ENCODE measurements around the gene PLXNB3. TPM values are rescaled to one million over a fixed set of nuclear protein-coding genes. Genes with fewer than 3 reads are reported as not detected.
A peak's percentile ranks its signal among the peaks of the same experiment; 100 is the strongest.
"Not testable (repeated sequence)": the region's sequence is repeated elsewhere in the genome, so short reads cannot be mapped to it uniquely, and the experiment has no call there.

PLXNB3 gene
- total RNA-seq, 1 donor from 2014 or later = 36.1 TPM

- Histone ChIP-seq H3K27ac (no peak overlapping the region), H3K36me3 (no peaks in the 10 kb centered on the region), H3K27me3 (no peaks in the 10 kb centered on the region), H3K4me1 (peaks cover 5% of the 10 kb centered on the region), H3K4me3 (no peak overlapping the region), H3K9me3 (no peaks in the 10 kb centered on the region)
- intact Hi-C loops (cut with DNase I) = no loop called here
- TF ChIP-seq POLR2AphosphoS5 (IDR thresholded peaks at IDR 0.05; ENCODE audit: insufficient read depth in 1 of 2, low read depth in 1 of 2) = no peak
- no peak for TF ChIP-seq CTCF (IDR thresholded peaks at IDR 0.05)
- no peak for TF ChIP-seq POLR2A (IDR thresholded peaks at IDR 0.05)
- no peak for DNase-seq (ENCODE audit: extremely low spot score in 2 of 2)
Observed at GRCh38 chrX:153739754-153740486, 24.1 kb upstream of the PLXNB3 start.

GRCh38 chrX:153740631-153741222 is 23.3 kb upstream of the PLXNB3 start:
- Histone ChIP-seq H3K36me3 (no peaks in the 10 kb centered on the region), H3K4me3 (no peak overlapping the region), H3K9me3 (no peaks in the 10 kb centered on the region), H3K27me3 (no peaks in the 10 kb centered on the region), H3K4me1 (peaks cover 5% of the 10 kb centered on the region), H3K27ac (no peak overlapping the region)
- intact Hi-C loops (cut with DNase I) = no loop called here
- TF ChIP-seq POLR2AphosphoS5 (IDR thresholded peaks at IDR 0.05; ENCODE audit: insufficient read depth in 1 of 2, low read depth in 1 of 2) (no peak), POLR2A (IDR thresholded peaks at IDR 0.05) (no peak), CTCF (IDR thresholded peaks at IDR 0.05) (no peak)
- DNase-seq (ENCODE audit: extremely low spot score in 2 of 2) = no peak

GRCh38 chrX:153741446-153741845 is 22.6 kb upstream of the PLXNB3 start:
- Histone ChIP-seq H3K27me3 (no peaks in the 10 kb centered on the region), H3K4me1 (peaks cover 5% of the 10 kb centered on the region), H3K4me3 (no peak overlapping the region), H3K27ac (no peak overlapping the region), H3K36me3 (no peaks in the 10 kb centered on the region), H3K9me3 (no peaks in the 10 kb centered on the region)
- DNase-seq (ENCODE audit: extremely low spot score in 2 of 2) = no peak
- intact Hi-C loops (cut with DNase I) = no loop called here
- TF ChIP-seq POLR2AphosphoS5 (IDR thresholded peaks at IDR 0.05; ENCODE audit: insufficient read depth in 1 of 2, low read depth in 1 of 2) = no peak
- TF ChIP-seq CTCF (IDR thresholded peaks at IDR 0.05) = no peak
- no peak for TF ChIP-seq POLR2A (IDR thresholded peaks at IDR 0.05)

- DNase-seq (ENCODE audit: extremely low spot score in 2 of 2); H3K4me1 ChIP-seq; H3K4me3 ChIP-seq; H3K27ac ChIP-seq; intact Hi-C loops (cut with DNase I); H3K27me3 ChIP-seq; H3K36me3 ChIP-seq; H3K9me3 ChIP-seq: not testable (repeated sequence)
Observed at GRCh38 chrX:153742111-153742510, 21.9 kb upstream of the PLXNB3 start.

GRCh38 chrX:153742796-153743467 is 21.1 kb upstream of the PLXNB3 start:
- H3K4me1 ChIP-seq; H3K4me3 ChIP-seq; H3K27me3 ChIP-seq; intact Hi-C loops (cut with DNase I); H3K36me3 ChIP-seq; H3K9me3 ChIP-seq; DNase-seq (ENCODE audit: extremely low spot score in 2 of 2): not testable (repeated sequence)
- peak overlapping the region; percentile 15 for H3K27ac ChIP-seq

Measured in vagina (tissue), 2 donors.